Measurements from ENCODE around the gene ARPC4.
"Not testable (repeated sequence)": the region's sequence is repeated elsewhere in the genome, so short reads cannot be mapped to it uniquely, and the experiment has no call there.

The ARPC4 gene

DNA sequence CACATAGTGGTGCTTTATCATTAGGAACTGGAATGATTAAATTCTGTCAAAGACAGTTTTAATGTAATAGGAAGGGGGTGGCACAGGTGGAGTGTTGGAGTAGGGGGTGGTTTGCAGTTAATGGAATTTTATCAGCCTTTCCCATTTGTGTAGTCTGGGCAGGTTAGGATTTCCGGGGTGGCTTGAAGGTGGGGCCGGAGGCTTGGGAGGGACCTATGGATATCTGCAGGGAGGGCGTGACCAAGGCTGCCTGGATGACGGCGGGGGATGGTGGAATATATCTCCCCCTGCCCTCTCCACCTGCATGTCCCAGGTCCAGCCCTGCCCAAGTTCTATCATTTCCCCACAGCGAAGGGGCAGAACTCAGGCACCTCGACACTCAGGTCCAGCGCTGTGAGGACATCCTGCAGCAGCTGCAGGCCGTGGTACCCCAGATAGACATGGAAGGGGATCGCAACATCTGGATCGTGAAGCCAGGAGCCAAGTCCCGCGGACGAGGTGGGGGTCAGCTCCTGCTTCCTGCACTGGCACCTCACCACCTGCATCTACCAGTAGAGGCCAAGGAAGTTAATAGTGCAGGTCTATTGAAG, 32.7 kb downstream of the ARPC4 start:
- DNase-seq, result no peak

GRCh38 chr3:9826815-9827573, 34.1 kb downstream of the ARPC4 start:
- peak; percentile 27 for DNase-seq

DNA sequence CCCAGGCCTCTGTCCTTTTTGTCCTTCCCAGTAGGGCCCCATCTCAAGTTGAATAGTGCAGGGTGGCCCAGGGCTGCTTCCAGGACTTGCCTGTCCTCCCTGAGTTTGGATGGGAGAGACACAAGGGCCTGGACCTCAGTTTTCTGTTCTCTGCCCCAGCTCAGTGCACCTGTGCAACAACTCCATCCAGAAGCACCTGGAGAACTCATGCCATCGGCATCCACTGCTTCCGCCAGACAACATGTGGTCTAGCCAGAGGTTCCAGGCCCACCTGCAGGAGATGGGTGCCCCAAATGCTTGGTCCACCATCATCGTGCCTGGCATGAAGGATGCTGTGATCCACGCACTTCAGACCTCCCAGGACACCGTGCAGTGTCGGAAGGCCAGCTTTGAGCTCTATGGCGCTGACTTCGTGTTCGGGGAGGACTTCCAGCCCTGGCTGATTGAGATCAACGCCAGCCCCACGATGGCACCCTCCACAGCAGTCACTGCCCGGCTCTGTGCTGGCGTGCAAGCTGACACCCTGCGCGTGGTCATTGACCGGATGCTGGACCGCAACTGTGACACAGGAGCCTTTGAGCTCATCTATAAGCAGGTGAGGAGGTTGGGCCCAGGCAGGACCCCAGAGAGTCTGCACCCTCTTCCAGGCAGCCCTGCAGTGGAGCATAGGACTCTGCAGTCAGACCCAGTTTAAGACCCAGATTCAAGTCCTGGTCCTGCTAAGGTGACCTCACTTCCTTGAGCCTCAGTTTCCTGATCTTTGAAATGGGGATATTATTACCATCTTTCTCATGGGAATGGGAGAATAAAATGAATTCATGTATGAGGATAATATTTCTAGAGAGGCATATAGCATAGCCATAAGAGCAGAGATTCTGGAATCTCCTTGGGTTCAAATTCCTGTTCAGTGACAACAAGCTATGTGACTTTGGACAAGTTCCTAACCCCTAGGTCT, 36.2 kb downstream of the ARPC4 start:
- no peak for DNase-seq

GRCh38 chr3:9831253-9831652, 38.4 kb downstream of the ARPC4 start:
- no peak for DNase-seq

- no peak for DNase-seq
Measured at GRCh38 chr3:9833078-9833477, 40.2 kb downstream of the ARPC4 start.

DNA sequence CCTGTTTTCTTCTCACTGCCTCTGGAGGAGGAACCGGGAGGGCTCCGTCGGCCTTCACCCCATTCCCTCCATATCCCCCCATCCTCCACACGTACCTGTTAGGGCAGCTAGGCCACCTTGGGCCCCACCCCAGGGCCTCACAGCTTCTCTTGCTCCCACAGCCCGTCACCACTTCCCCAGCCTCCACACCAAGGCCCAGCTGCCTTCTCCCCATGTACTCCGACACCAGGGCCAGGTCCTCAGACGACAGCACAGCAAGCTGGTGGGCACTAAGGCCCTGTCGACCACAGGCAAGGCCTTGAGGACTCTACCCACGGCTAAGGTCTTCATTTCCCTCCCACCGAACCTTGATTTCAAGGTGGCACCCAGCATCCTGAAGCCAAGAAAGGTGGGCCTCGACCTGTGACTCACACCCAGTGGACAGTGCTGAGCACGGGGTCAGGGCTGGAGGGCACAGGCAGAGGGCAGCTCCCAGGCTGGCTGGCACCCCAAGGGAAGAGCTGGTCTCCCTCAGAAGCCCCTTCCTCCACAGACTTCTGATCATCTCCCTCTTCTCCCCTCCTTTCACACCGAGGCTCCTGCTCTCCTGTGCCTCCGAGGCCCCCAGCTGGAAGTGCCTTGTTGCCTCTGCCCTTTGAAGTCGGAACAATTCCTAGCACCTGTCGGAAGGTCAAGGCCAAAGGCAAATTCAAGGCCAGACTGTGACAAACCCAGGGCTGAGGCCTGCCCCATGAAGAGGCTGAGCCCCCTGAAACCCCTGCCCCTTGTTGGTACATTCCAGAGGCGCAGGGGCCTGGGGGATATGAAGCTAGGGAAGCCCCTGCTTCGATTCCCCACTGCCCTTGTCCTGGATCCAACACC, 41.9 kb downstream of the ARPC4 start:
- no peak for DNase-seq

- DNase-seq, result no peak
Measured at GRCh38 chr3:9837701-9838582, 45.1 kb downstream of the ARPC4 start.

- DNase-seq, result no peak
Measured at GRCh38 chr3:9838856-9839255, 46.0 kb downstream of the ARPC4 start.

GRCh38 chr3:9841015-9841414, 48.1 kb downstream of the ARPC4 start:
- no peak for DNase-seq

DNA sequence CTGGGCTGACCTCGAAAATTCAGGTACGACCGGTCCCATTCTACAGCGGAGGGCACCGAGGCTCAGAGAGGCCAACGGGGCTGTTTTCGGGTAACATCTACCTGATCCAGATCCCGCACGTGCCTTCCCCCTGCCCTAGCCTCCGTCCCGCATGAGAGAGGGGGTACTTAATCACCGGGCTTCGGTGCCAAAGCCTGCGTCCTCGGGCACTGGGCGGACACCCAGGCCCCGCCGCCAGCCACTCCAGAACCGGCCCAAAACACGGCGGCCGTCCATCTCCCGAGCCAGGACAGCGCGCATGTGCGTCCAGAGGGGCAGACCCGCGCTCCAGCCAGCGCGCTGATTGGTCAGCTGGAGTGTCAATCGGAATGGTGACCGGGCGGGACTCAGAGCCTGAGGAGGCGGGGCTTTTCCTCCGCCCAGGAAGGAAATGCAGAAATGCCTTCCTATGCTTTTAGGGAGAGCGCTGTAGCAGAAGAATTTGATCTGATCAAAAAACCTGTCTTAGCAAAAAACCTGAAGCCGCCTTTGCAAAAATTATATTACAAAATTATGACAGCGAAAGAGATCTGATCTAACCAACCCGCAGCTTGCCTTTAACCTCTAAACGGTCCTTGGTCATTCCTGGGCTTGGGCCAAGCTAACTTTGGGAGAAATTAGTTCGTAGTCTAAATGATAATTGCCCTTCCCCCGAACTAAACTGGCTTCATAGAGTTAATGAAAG, 51.0 kb downstream of the ARPC4 start, which contains the start of gene RPUSD3:
TSS of gene RPUSD3 (minus strand) at position 294 of the 724 bp plus-strand sequence. CDS start at position 276, 18 bp downstream.
- DNase-seq, result peak; percentile 99

GRCh38 chr3:9846231-9846630, 53.3 kb downstream of the ARPC4 start:
- no peak for DNase-seq

DNA sequence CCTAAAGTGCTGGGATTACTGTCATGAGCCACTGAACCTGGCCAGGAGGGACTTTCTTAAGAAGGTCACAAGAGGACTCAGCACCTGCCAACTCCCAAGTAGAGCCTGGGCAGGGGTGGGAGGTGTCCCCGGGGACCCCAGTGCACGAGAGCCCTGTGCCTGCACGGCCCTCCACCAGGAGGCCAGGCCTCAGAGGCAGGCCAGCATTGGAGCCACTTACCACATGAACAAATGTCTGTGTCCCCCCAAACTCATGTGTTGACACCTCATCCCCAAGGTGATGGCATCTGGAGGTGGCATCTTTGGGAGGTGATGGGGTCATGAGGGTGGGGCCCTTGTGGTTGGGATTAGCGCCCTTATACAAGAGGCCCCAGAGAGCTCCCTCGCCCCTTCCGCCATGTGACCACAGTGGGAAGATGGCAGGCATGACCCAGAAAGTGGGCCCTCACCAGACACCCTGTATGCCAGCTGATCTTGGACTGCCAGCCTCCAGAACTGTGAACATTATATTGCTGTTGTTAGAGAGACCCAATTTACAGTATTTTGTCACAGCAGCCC, 54.1 kb downstream of the ARPC4 start:
- DNase-seq, result no peak

DNA sequence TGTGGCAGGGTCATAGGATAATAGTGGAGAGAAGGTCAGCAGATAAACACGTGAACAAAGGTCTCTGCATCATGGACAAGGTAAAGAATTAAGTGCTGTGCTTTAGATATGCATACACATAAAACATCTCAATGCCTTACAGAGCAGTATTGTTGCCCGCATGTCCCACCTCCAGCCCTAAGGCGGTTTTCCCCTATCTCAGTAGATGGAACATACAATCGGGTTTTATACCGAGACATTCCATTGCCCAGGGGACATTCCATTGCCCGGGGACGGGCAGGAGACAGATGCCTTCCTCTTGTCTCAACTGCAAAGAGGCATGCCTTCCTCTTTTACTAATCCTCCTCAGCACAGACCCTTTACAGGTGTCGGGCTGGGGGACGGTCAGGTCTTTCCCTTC, 55.0 kb downstream of the ARPC4 start:
- not testable (repeated sequence) for DNase-seq

DNA sequence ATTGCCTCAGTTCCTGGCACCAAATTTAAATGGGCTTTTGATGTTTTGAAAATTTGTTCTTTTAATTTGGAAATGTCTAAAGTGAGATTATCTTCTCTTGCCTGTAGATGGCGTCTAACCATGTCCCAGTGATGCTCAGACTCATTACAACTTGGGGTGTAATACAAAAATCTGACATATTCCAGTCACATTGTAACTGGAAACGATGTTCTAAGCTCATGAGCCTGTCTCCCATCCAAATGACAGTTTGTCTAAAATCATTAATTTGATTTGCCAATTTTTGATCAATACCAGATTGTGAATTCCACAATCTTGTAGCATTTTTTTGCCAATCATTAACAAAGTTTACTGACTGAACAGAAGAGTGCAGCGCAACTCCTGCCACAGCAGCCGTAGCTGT, 56.0 kb downstream of the ARPC4 start:
- DNase-seq, result peak; percentile 29

- not testable (repeated sequence) for DNase-seq
Measured at GRCh38 chr3:9851383-9851782, 58.5 kb downstream of the ARPC4 start.

GRCh38 chr3:9851926-9852325, 59.0 kb downstream of the ARPC4 start:
- DNase-seq, result not testable (repeated sequence)

DNA sequence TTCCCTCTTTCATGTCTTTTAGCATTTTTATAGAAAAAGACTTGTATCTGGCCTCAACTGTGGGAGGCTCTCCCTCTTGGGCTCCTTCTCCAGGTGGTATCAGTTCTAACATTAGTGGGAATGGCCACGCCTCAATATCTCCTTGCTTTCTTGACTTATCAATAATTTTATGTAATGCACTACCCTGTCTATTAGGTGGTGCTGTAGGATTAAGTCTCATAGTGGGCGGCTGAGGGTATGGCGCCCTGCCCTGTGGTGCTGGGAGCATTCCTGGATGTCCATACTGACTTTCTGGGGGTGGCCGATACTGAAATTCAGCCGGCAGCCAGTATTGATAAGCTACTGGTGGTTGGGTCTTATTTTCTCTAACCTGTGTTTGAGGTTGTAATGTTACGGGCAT, 59.6 kb downstream of the ARPC4 start:
- no peak for DNase-seq

DNA sequence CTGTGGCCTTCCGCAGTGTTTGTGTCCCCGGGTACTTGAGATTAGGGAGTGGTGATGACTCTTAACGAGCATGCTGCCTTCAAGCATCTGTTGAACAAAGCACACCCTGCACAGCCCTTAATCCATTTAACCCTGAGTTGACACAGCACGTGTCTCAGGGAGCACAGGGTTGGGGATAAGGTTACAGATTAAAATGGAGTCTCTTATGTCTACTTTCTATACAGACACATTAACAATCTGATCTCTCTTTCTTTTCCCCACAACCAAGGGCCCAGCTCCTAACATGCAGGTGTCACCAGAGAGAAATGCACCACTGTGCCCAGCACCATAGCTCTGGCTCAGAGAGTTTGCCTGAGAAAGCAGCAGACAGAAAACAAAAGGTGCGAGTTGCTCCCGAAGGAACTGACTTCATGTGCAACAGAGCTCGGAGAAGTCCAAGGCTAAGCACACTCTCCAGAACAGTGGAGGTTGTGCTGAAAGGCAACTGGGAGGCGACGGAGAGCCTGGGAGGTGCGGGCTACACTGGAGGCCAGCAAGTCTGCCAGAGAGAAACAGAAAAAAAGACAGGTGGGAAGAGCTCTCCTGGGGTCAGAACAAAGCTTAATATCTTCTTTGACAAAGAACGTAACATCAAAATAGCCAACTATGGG, 61.5 kb downstream of the ARPC4 start:
- not testable (repeated sequence) for DNase-seq

DNA sequence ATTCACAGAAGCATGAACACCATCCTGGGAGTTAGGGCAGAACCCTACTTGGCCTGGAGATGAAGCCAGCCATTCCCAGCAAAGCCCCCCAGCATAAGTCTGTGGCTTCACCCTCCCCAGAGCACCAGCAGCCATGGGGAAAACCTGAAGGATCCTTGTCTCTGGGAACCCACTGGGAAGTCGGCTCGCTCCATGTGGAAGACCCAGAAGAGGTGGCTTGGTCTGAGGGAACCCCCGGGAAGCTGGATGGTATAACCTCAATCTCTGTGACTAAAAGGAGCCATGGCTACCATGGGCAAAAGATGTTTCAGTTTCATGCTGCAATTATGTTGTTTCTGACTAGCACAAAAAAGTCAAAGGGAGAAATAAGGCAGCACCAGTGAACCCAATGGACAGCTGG, 62.7 kb downstream of the ARPC4 start:
- DNase-seq, result no peak
